ENCODE results near the gene TTBK1. TPM values are rescaled to one million over a fixed set of nuclear protein-coding genes. Genes with fewer than 3 reads are reported as not detected.

The TTBK1 gene
- polyA plus RNA-seq, 2 of the 4 experiments (the other 2 are of a cell fraction) = 0.04 TPM; not detected in 1

GRCh38 chr6:43328528-43328927 is 85.2 kb downstream of the TTBK1 start:
- WGBS (ENCODE audit: missing lambda C conversion rate) = 25% methylated on average over 1 of the region's 1 CpG
- no peak for ATAC-seq

GRCh38 chr6:43331470-43331869 is 88.2 kb downstream of the TTBK1 start:
- no peak overlapping the region for H3K27ac ChIP-seq
- H3K4me2 ChIP-seq = no peak overlapping the region
- H3K4me1 ChIP-seq = 0 out of 3 replicates have a peak, but pooled peaks cover 3% of the 10 kb centered on the region
- ATAC-seq = no peak
- no peak for FAIRE-seq
- TF ChIP-seq CBX2 (IDR thresholded peaks at IDR 0.05; ENCODE audit: borderline replicate concordance, low read depth) (no peak), CTCF (IDR thresholded peaks at IDR 0.05) (no peak), BCL3 (IDR thresholded peaks at IDR 0.05) (no peak), CEBPB (IDR thresholded peaks at IDR 0.05) (no peak), MYC (IDR thresholded peaks at IDR 0.05; ENCODE audit: borderline replicate concordance, low read length) (no peak), MAFK (IDR thresholded peaks at IDR 0.05; ENCODE audit: partially characterized antibody) (no peak), ZC3H11A (IDR thresholded peaks at IDR 0.05) (no peak), ZFP36 (IDR thresholded peaks at IDR 0.05; ENCODE audit: borderline replicate concordance, partially characterized antibody) (no peak), HEYL (CRISPR knock-in tag; IDR thresholded peaks at IDR 0.05) (no peak), EHMT2 (IDR thresholded peaks at IDR 0.05; ENCODE audit: low read depth) (no peak), HOXB13 (CRISPR knock-in tag; IDR thresholded peaks at IDR 0.05; ENCODE audit: low read depth) (no peak)
- ChIA-PET POLR2A (no interaction called here), CTCF (interaction anchor here (0.7 kb wide), 1 partner anchor 23 kb away, joined by 4 read pairs; the partner anchor contains the start of gene CRIP3)
- DNase-seq (ENCODE audit: low read depth in 1 of 2, low spot score in 1 of 2) = no peak
- H3K4me3 ChIP-seq = no peak overlapping the region
- 9% methylated on average over 1 of the region's 1 CpG for WGBS (ENCODE audit: missing lambda C conversion rate)
- no peaks in the 10 kb centered on the region for H3K9me3 ChIP-seq

More at GRCh38 chr6:43328528-43328927, 85.2 kb downstream of the TTBK1 start:
- ChIA-PET CTCF (interaction anchor here (0.8 to 1.1 kb wide), 3 partner anchors 20 to 69 kb away, joined by 3 read pairs; partner anchors contain the start of gene CRIP3), POLR2A (no interaction called here)
- FAIRE-seq (no peak), DNase-seq (ENCODE audit: low read depth in 1 of 2, low spot score in 1 of 2) (no peak)
- Histone ChIP-seq H3K4me1 (0 out of 3 replicates have a peak, but pooled peaks cover 3% of the 10 kb centered on the region), H3K4me3 (no peak overlapping the region), H3K4me2 (no peak overlapping the region), H3K27ac (no peak overlapping the region), H3K9me3 (no peaks in the 10 kb centered on the region)
- no peak for TF ChIP-seq ESRRA (IDR thresholded peaks at IDR 0.05; ENCODE audit: borderline replicate concordance, low read length)

GRCh38 chr6:43331891-43332290 is 88.6 kb downstream of the TTBK1 start:
- no peak overlapping the region for H3K4me3 ChIP-seq
- TF ChIP-seq HDAC2 (IDR thresholded peaks at IDR 0.05) = no peak
- no peak for TF ChIP-seq HOXB13 (CRISPR knock-in tag; IDR thresholded peaks at IDR 0.05; ENCODE audit: low read depth)
- no peak for TF ChIP-seq TFCP2L1 (CRISPR knock-in tag; IDR thresholded peaks at IDR 0.05)
- no peak for TF ChIP-seq HEYL (CRISPR knock-in tag; IDR thresholded peaks at IDR 0.05)
- TF ChIP-seq CHD4 (IDR thresholded peaks at IDR 0.05; ENCODE audit: borderline replicate concordance) = no peak
- TF ChIP-seq JUN (IDR thresholded peaks at IDR 0.05) = no peak
- TF ChIP-seq GATA3 (IDR thresholded peaks at IDR 0.05; ENCODE audit: borderline replicate concordance) = no peak
- no peak for TF ChIP-seq RNF2 (IDR thresholded peaks at IDR 0.05; ENCODE audit: borderline replicate concordance, low read depth)
- TF ChIP-seq ZC3H11A (IDR thresholded peaks at IDR 0.05) = no peak
- no peak for TF ChIP-seq PHF8 (IDR thresholded peaks at IDR 0.05; ENCODE audit: borderline replicate concordance, low read depth)
- TF ChIP-seq ELK1 (IDR thresholded peaks at IDR 0.05; ENCODE audit: low read depth, low read length) = no peak
- no peak for TF ChIP-seq MYC (IDR thresholded peaks at IDR 0.05; ENCODE audit: borderline replicate concordance, low read length)
- no peak for TF ChIP-seq CEBPB (IDR thresholded peaks at IDR 0.05)
- no peak for TF ChIP-seq POLR2AphosphoS2 (conservative IDR thresholded peaks at IDR 0.05; ENCODE audit: low read length)
- TF ChIP-seq REST (IDR thresholded peaks at IDR 0.05) = no peak
- TF ChIP-seq RARB (CRISPR knock-in tag; IDR thresholded peaks at IDR 0.05) = no peak
- TF ChIP-seq CBX2 (IDR thresholded peaks at IDR 0.05; ENCODE audit: borderline replicate concordance, low read depth) = no peak
- no peaks in the 10 kb centered on the region for H3K9me3 ChIP-seq
- no peak for FAIRE-seq
- H3K27ac ChIP-seq = no peak overlapping the region
- POLR2A ChIA-PET = no interaction called here
- H3K4me1 ChIP-seq = 0 out of 3 replicates have a peak, but pooled peaks cover 3% of the 10 kb centered on the region
- WGBS (ENCODE audit: missing lambda C conversion rate) = 56% methylated on average over 4 of the region's 4 CpGs
- DNase-seq (ENCODE audit: low read depth in 1 of 2, low spot score in 1 of 2) = no peak
- no peak overlapping the region for H3K4me2 ChIP-seq
- ATAC-seq = no peak
- CTCF ChIA-PET = no interaction called here

All from A549 (cell line).